ENCODE data around the gene RUNX2.

DNA sequence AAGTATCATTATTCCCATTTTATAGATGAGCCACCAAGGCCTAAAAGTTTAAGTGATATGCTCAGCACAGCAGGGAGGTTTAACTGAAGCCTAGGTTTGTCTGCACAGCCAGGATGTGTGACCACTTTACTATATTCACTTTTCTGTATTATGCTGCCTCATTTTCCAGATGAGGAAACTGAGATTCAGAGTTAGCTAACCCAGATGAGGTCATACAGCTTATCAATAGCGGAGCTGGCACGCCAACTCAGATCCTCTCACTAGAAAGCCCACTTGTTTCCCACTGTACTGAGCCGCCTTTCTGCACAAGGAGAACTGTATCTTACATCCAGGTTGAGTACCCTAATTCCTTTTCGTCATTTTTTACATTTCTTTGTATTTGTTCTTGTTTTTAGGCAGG, 181.3 kb downstream of the RUNX2 start:
- TF ChIP-seq, protein P1, sequence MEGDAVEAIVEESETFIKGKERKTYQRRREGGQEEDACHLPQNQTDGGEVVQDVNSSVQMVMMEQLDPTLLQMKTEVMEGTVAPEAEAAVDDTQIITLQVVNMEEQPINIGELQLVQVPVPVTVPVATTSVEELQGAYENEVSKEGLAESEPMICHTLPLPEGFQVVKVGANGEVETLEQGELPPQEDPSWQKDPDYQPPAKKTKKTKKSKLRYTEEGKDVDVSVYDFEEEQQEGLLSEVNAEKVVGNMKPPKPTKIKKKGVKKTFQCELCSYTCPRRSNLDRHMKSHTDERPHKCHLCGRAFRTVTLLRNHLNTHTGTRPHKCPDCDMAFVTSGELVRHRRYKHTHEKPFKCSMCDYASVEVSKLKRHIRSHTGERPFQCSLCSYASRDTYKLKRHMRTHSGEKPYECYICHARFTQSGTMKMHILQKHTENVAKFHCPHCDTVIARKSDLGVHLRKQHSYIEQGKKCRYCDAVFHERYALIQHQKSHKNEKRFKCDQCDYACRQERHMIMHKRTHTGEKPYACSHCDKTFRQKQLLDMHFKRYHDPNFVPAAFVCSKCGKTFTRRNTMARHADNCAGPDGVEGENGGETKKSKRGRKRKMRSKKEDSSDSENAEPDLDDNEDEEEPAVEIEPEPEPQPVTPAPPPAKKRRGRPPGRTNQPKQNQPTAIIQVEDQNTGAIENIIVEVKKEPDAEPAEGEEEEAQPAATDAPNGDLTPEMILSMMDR (IDR thresholded peaks at IDR 0.05): no peak
- TF ChIP-seq POLR2A (IDR thresholded peaks at IDR 0.05): no peak

All from esophagus squamous epithelium (tissue), 4 donors.